NCI-H2107 treated with DMSO at 0.1 percent for 48 hours (cell line): Measurements from ENCODE around the gene BLTP3A.

ENCODE experiments used
- DNase-seq: peaks from one replicate; lab custom pipeline; 2025; ENCODE audit not compliant: unreplicated experiment; lab: John Stamatoyannopoulos, UW

The BLTP3A gene

DNA sequence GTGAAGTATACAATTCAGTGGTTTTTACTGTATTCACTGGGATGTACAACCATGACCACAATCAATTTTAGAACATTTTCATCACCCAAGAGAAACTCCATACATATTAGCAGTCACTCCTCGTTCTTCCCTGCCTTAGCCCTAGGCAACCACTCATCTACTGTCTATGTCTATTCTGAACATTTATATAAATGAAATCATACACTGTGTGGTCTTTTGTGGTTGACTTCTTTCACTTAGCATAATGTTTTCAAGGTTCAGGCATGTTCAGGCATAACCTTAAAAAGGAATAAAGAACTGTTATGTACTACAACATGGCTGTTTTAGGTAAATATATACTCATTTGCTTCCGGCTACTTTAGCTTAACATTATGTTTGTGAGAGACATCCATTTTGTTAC is 37.3 kb downstream of the BLTP3A start:
- peak; percentile 10 for DNase-seq

DNA sequence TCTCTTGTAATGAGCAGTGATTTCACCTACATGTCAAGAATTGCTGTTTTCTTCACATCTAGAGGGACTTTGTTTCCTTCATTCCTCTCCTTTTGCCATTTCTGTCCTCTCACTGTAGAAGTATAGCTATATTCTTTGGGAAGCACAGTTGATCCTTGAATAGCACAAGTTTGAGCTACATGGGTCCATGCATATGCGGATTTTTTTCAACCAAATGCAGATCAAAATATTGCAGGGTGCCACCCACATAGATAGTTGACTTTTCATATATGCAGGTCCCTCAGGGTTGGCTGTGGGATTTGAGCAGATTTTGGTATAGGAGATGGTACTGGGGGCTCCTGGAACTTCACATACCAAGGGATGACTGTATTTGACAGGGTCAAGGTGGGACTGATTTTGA is 41.1 kb downstream of the BLTP3A start:
- DNase-seq: no peak

DNA sequence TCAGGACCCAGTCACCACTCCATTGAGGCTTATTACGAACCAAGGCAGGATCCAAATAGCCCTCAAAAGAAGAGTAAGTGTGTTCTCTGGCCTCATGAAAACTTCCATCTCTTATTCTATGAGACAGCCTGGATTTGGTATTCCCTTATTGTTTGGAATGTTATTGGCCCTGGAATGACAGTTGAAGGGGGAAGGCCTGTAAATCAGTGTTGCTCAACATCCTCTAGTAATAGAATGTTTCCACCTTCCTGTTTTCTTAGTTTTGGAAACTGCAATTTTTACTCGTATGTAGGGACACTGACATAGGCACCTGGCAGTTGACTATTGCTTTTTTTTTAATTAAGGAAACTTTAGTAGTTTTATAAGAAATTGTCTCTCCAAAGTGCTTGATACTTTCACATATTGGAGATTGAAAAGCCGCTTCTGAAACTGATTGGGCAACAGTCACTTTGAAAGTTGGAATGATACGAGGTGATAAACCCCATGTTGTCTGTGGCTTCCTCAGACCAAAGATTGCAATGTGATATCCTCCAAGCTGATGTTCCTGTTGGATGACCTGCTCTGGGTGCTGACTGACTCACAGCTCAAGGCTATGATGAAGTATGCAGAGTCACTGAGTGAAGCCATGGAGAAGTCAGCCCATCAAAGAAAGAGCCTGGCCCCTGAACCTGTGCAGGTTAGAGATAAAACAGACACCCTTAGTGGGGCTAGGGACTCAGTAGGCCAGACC is 43.1 kb downstream of the BLTP3A start:
- no peak for DNase-seq

DNA sequence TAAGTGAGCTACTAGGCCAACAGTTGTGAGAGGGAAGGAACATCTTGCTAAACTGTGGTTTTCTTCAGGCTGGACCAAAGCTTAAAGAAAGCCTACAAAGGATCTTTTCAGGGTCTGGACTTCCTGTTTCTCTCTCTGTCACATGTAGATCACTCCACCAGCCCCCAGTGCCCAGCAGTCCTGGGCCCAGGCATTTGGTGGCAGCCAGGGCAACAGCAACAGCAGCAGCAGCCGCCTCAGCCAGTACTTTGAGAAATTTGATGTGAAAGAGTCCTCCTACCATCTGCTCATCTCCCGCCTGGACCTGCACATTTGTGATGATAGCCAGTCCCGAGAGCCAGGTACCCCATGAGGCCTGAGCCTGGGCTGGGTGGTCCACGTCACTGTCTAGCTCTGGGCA is 44.1 kb downstream of the BLTP3A start:
- no peak for DNase-seq

DNA sequence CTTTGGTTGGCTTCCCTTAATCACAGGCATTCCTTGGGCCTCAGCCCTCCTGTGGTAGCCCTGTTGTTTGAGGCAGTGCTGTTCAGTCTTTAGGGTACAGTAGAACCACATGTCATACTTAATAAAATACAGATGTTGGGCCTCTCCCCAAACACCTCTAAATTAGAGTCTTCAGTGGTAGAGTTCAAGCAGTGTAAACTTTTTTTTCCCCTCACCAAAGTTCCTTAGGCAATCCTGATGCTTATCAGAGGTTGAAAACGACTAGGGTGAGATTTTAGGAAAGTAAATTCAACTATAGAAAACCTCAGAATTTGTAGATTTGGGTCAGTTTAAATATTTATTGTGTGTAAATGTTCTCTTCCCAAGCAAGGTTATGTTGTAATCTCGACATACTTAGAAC is 44.6 kb downstream of the BLTP3A start:
- no peak for DNase-seq

DNA sequence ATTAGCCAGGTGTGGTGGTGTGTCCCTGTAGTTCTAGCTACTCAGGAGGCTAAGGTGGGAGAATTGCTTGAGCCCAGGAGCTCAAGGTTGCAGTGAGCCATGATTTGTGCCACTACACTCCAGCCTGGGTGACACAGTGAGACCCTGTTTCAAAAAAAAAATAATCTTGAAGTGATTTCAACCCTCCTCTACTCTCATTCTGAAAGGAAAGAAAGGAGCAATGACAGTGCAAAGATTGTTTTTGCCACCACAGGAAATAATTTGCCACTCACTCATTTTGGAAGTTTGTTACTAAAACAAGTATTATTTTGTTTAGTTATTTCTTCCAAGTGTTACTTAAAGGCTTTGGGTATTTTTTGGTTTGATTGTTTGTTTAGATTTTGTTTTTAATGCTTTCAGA is 45.6 kb downstream of the BLTP3A start:
- DNase-seq: no peak

DNA sequence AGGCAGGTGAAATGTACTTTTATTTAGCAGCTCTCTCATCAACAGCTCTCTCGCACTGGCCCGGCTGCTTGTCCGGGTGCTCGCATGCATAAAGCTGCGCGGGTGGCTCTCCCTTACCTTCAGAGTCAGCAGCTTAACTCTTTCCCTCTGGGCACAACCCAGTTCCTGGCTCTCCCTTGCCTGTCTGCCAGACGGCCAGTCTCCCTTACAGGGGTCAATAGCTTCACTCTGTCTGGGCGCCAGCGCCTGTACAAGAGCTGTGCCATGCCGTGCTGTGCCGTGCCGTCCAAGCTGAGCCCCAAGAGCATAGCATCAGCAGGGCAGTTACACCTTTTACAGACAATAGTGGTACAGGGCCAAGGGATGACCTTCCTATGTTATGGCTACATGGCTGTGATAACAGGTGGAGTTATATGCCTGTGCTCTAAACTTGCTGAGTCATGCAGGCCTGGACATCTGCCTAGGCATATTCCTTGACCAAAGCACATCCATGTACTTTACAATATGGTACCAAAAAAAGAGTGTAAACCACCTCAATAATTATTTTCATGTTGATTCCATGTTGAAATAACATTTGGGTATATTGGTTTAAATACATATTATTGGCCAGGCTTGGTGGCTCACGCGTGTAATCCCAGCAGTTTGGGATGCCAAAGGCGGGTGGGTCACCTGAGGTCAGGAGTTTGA is 47.9 kb downstream of the BLTP3A start:
- no peak for DNase-seq
